Astrocyte (in vitro differentiated cells and primary cell): ENCODE measurements around the gene SET. TPM values are rescaled to one million over a fixed set of nuclear protein-coding genes. Genes with fewer than 3 reads are reported as not detected.

ENCODE experiments used
- DNase-seq: peaks from one replicate; pipeline ENCODE4 v3.0.0-alpha.2; 2010; ENCODE audit warnings: low read depth
- FAIRE-seq: peaks from 2 replicates; lab custom pipeline; 2011; peaks lifted over from hg19 to GRCh38; lab: Jason Lieb, UNC
- H2AFZ ChIP-seq: 2 replicates; pipeline ENCODE4 v1.6.0; 2012; ENCODE audit warnings: low read depth, low read length, inconsistent platforms
- H3K27ac ChIP-seq: 2 replicates; pipeline ENCODE4 v1.5.1; 2011; ENCODE audit warnings: low read depth, low read length, inconsistent platforms
- H3K27me3 ChIP-seq: 2 replicates; pipeline ENCODE4 v1.6.0; 2011; ENCODE audit warnings: low read length, inconsistent platforms; ENCODE audit not compliant: insufficient read depth
- H3K36me3 ChIP-seq: 2 replicates; pipeline ENCODE4 v1.5.1; 2011; ENCODE audit warnings: low read length, inconsistent platforms; ENCODE audit not compliant: insufficient read depth
- H3K4me1 ChIP-seq: 2 replicates; pipeline ENCODE4 v1.5.1; 2011; ENCODE audit warnings: low read length, inconsistent platforms; ENCODE audit not compliant: insufficient read depth
- H3K4me2 ChIP-seq: 2 replicates; pipeline ENCODE4 v1.6.0; 2012; ENCODE audit warnings: low read length, inconsistent platforms
- H3K4me3 ChIP-seq: 2 replicates; pipeline ENCODE4 v1.5.1; 2011; ENCODE audit warnings: low read depth, mild to moderate bottlenecking, low read length, inconsistent platforms; ENCODE audit not compliant: insufficient read depth
- H3K79me2 ChIP-seq: 2 replicates; pipeline ENCODE4 v1.6.0; 2012; ENCODE audit warnings: mild to moderate bottlenecking, low read length, inconsistent platforms; ENCODE audit not compliant: insufficient read depth
- H3K9ac ChIP-seq: 2 replicates; pipeline ENCODE4 v1.6.0; 2012; ENCODE audit warnings: mild to moderate bottlenecking, low read length, inconsistent platforms
- H3K9me3 ChIP-seq: 2 replicates; pipeline ENCODE4 v1.5.1; 2012; ENCODE audit warnings: low read depth, mild to moderate bottlenecking, low read length, inconsistent platforms; ENCODE audit not compliant: insufficient read depth
- H4K20me1 ChIP-seq: 2 replicates; pipeline ENCODE4 v1.6.0; 2012; ENCODE audit warnings: low read length, inconsistent platforms; ENCODE audit not compliant: insufficient read depth
- H3K27ac Mint-ChIP-seq: one replicate; pipeline ENCODE4 v1.8.0; 2021; ENCODE audit warnings: mild to moderate bottlenecking, mixed read lengths; ENCODE audit not compliant: unreplicated experiment
- H3K27me3 Mint-ChIP-seq: one replicate; pipeline ENCODE4 v1.8.0; 2021; ENCODE audit warnings: low read depth, mixed read lengths; ENCODE audit not compliant: unreplicated experiment
- H3K36me3 Mint-ChIP-seq: one replicate; pipeline ENCODE4 v1.8.0; 2021; ENCODE audit warnings: low read depth, mixed read lengths; ENCODE audit not compliant: unreplicated experiment
- H3K4me1 Mint-ChIP-seq: one replicate; pipeline ENCODE4 v1.8.0; 2021; ENCODE audit warnings: low read depth, mixed read lengths; ENCODE audit not compliant: unreplicated experiment
- H3K4me3 Mint-ChIP-seq: one replicate; pipeline ENCODE4 v1.8.0; 2021; ENCODE audit warnings: mild to moderate bottlenecking, moderate library complexity, mixed read lengths; ENCODE audit not compliant: unreplicated experiment
- H3K9me3 Mint-ChIP-seq: one replicate; pipeline ENCODE4 v1.8.0; 2021; ENCODE audit warnings: mild to moderate bottlenecking, mixed read lengths; ENCODE audit not compliant: unreplicated experiment
- CTCF ChIP-seq: IDR thresholded peaks from 2 replicates; pipeline ENCODE4 v1.5.1; 2011; ENCODE audit warnings: low read depth, mild to moderate bottlenecking, inconsistent platforms, low read length, moderate library complexity; ENCODE audit not compliant: insufficient read depth
- EZH2 ChIP-seq: IDR thresholded peaks from 2 replicates; pipeline ENCODE4 v1.6.1; 2012; ENCODE audit warnings: mild to moderate bottlenecking, low read length, inconsistent platforms; ENCODE audit not compliant: insufficient read depth
- total RNA-seq: library from RNA; stranded (reverse); gene quantifications from 2 replicates; pipeline ENCODE4 v1.2.1, GENCODE V29; 2021

The SET gene
- total RNA-seq, 1 donor from 2014 or later, result 397 TPM

- Mint-ChIP-seq H3K36me3 (peaks cover 4% of the 10 kb centered on the region), H3K4me1 (peaks cover 31% of the 10 kb centered on the region), H3K27ac (peak overlapping the region; percentile 95), H3K27me3 (no peaks in the 10 kb centered on the region), H3K4me3 (peak overlapping the region; percentile 98), H3K9me3 (no peaks in the 10 kb centered on the region)
- Histone ChIP-seq H3K27ac (peak overlapping the region; percentile 61), H3K9ac (peak overlapping the region; percentile 85), H3K36me3 (no peaks in the 10 kb centered on the region), H3K9me3 (no peaks in the 10 kb centered on the region), H4K20me1 (no peaks in the 10 kb centered on the region), H3K79me2 (peaks cover 7% of the 10 kb centered on the region), H3K4me2 (peak overlapping the region; percentile 97), H3K27me3 (no peaks in the 10 kb centered on the region), H3K4me3 (peak overlapping the region; percentile 73), H2AFZ (peak overlapping the region; percentile 78), H3K4me1 (peaks cover 23% of the 10 kb centered on the region)
- DNase-seq (no peak), FAIRE-seq (no peak)
- TF ChIP-seq EZH2 (no peak), CTCF (no peak)
Observed at GRCh38 chr9:128684065-128684324, 5.0 kb upstream of the SET start.

GRCh38 chr9:128684325-128685199 lies 4.5 kb upstream of the SET start:
- Mint-ChIP-seq H3K36me3 (peaks cover 4% of the 10 kb centered on the region), H3K9me3 (no peaks in the 10 kb centered on the region)

More at GRCh38 chr9:128684325-128685199, 4.5 kb upstream of the SET start:
- peaks cover 31% of the 10 kb centered on the region for H3K4me1 Mint-ChIP-seq
- H4K20me1 ChIP-seq, result no peaks in the 10 kb centered on the region
- H3K4me3 ChIP-seq, result peak overlapping the region; percentile 73
- H3K27ac ChIP-seq, result peak overlapping the region; percentile 61
- H3K9ac ChIP-seq, result peak overlapping the region; percentile 85
- H3K4me1 ChIP-seq, result peaks cover 23% of the 10 kb centered on the region
- H3K27me3 Mint-ChIP-seq, result no peaks in the 10 kb centered on the region
- TF ChIP-seq CTCF (no peak), EZH2 (no peak)
- peak overlapping the region; percentile 95 for H3K27ac Mint-ChIP-seq
- no peaks in the 10 kb centered on the region for H3K9me3 ChIP-seq
- H2AFZ ChIP-seq, result peak overlapping the region; percentile 78
- peak overlapping the region; percentile 97 for H3K4me2 ChIP-seq
- no peaks in the 10 kb centered on the region for H3K27me3 ChIP-seq
- peak overlapping the region; percentile 98 for H3K4me3 Mint-ChIP-seq
- DNase-seq (peak; percentile 53), FAIRE-seq (no peak)
- H3K79me2 ChIP-seq, result peaks cover 7% of the 10 kb centered on the region
- H3K36me3 ChIP-seq, result no peaks in the 10 kb centered on the region
